Activated CD4-positive, CD25-positive, alpha-beta regulatory T cell treated with anti-CD3 and anti-CD28 coated beads, Interleukin-2, amount 50 U/mL, for 72 hours (primary cell): ENCODE results near the gene B4GALT3.
"Not testable (repeated sequence)": the region's sequence is repeated elsewhere in the genome, so short reads cannot be mapped to it uniquely, and the experiment has no call there.

ENCODE experiments used
- DNase-seq: peaks from one replicate; pipeline ENCODE4 v3.0.0; 2021

Gene B4GALT3

GRCh38 chr1:161177112-161177935 lies at the start of gene B4GALT3:
Gene B4GALT3, minus strand, starts transcription at chr1:161177507. Its CDS starts 1,447 bp downstream, at chr1:161176060.
- DNase-seq, result peak; percentile 99

GRCh38 chr1:161226759-161227158 lies 49.5 kb upstream of the B4GALT3 start:
- DNase-seq, result no peak

GRCh38 chr1:161226320-161226711 lies 49.0 kb upstream of the B4GALT3 start:
- no peak for DNase-seq

- DNase-seq, result peak; percentile 84
Measured at GRCh38 chr1:161225534-161226319, 48.4 kb upstream of the B4GALT3 start, which contains the start of gene TOMM40L. Gene TOMM40L, plus strand, starts transcription at chr1:161226060. Its CDS starts 430 bp downstream, at chr1:161226490.

- no peak for DNase-seq
Measured at GRCh38 chr1:161225178-161225533, 47.8 kb upstream of the B4GALT3 start.

- DNase-seq, result not testable (repeated sequence)
Measured at GRCh38 chr1:161224695-161225087, 47.4 kb upstream of the B4GALT3 start.

GRCh38 chr1:161223805-161224694 lies 46.7 kb upstream of the B4GALT3 start:
- DNase-seq, result no peak

- no peak for DNase-seq
Measured at GRCh38 chr1:161222175-161223019, 45.1 kb upstream of the B4GALT3 start.

GRCh38 chr1:161220002-161220401 lies 42.7 kb upstream of the B4GALT3 start:
- DNase-seq, result no peak

GRCh38 chr1:161219078-161219892 lies 42.0 kb upstream of the B4GALT3 start:
- DNase-seq, result no peak

GRCh38 chr1:161218301-161219077 lies 41.2 kb upstream of the B4GALT3 start:
- no peak for DNase-seq

- DNase-seq, result no peak
Measured at GRCh38 chr1:161217831-161218230, 40.5 kb upstream of the B4GALT3 start.

GRCh38 chr1:161216945-161217712 lies 39.8 kb upstream of the B4GALT3 start:
- DNase-seq, result no peak

- no peak for DNase-seq
Measured at GRCh38 chr1:161215076-161215475, 37.8 kb upstream of the B4GALT3 start, which contains the start of gene FCER1G. Gene FCER1G, plus strand, starts transcription at chr1:161215295. Its CDS starts 27 bp downstream, at chr1:161215322.

GRCh38 chr1:161214369-161214768 lies 37.1 kb upstream of the B4GALT3 start:
- no peak for DNase-seq

GRCh38 chr1:161209790-161210409 lies 32.6 kb upstream of the B4GALT3 start:
- DNase-seq, result peak; percentile 63

GRCh38 chr1:161207173-161207572 lies 29.9 kb upstream of the B4GALT3 start:
- no peak for DNase-seq

GRCh38 chr1:161206411-161207140 lies 29.3 kb upstream of the B4GALT3 start:
- DNase-seq, result no peak
